GM23338 (cell line): Measurements from ENCODE around the gene ADAMTS20. TPM values are rescaled to one million over a fixed set of nuclear protein-coding genes. Genes with fewer than 3 reads are reported as not detected.

Experiments
- ATAC-seq: fragments of 200-7000 bp; cut with Tn5 transposase; 3 replicates; pipeline ENCODE4 v1.9.1; 2020
- DNase-seq: peaks from one replicate; pipeline ENCODE4 v3.0.0-alpha.2; 2015; ENCODE audit warnings: low spot score
- H2AFZ ChIP-seq: fragments of 200-600 bp; sonication (generic); 2 replicates; pipeline ENCODE4 v1.8.0; 2016; ENCODE audit warnings: antibody characterized with exemption, mild to moderate bottlenecking, moderate library complexity
- H3F3A ChIP-seq: fragments of 200-600 bp; sonication (generic); replicated peaks from 2 replicates; pipeline ENCODE4 v1.8.0; 2017; ENCODE audit warnings: antibody characterized with exemption, mixed run types, low read depth
- H3K27ac ChIP-seq: fragments of 200-600 bp; sonication (generic); 2 replicates; pipeline ENCODE4 v1.6.1; 2016; ENCODE audit warnings: low read depth
- H3K27me3 ChIP-seq: fragments of 200-600 bp; sonication (generic); 2 replicates; pipeline ENCODE4 v1.8.0; 2016; ENCODE audit warnings: mild to moderate bottlenecking, mixed run types, moderate library complexity; ENCODE audit not compliant: insufficient read depth
- H3K36me3 ChIP-seq: fragments of 200-600 bp; sonication (generic); 2 replicates; pipeline ENCODE4 v1.8.0; 2016; ENCODE audit warnings: mild to moderate bottlenecking; ENCODE audit not compliant: insufficient read depth
- H3K4me1 ChIP-seq: fragments of 200-600 bp; sonication (generic); 2 replicates; pipeline ENCODE4 v1.8.0; 2016; ENCODE audit warnings: mild to moderate bottlenecking, moderate library complexity; ENCODE audit not compliant: insufficient read depth
- H3K4me2 ChIP-seq: fragments of 200-600 bp; sonication (generic); 2 replicates; pipeline ENCODE4 v1.7.1; 2017; ENCODE audit warnings: mixed run types
- H3K4me3 ChIP-seq: fragments of 200-600 bp; sonication (generic); 2 replicates; pipeline ENCODE4 v1.6.1; 2016; ENCODE audit warnings: mixed run types
- H3K79me2 ChIP-seq: fragments of 200-600 bp; sonication (generic); replicated peaks from 2 replicates; pipeline ENCODE4 v1.8.0; 2017; ENCODE audit warnings: mild to moderate bottlenecking; ENCODE audit not compliant: insufficient read depth
- H3K9me2 ChIP-seq: fragments of 200-600 bp; sonication (generic); 2 replicates; pipeline ENCODE4 v1.8.0; 2017; ENCODE audit not compliant: insufficient read depth
- H4K20me1 ChIP-seq: fragments of 200-600 bp; sonication (generic); replicated peaks from 2 replicates; pipeline ENCODE4 v1.8.0; 2017; ENCODE audit warnings: mild to moderate bottlenecking; ENCODE audit not compliant: insufficient read depth
- H3K27ac Mint-ChIP-seq: 2 replicates; pipeline ENCODE4 v1.8.0; 2020; ENCODE audit warnings: inconsistent platforms, mild to moderate bottlenecking, moderate library complexity, mixed read lengths
- H3K27me3 Mint-ChIP-seq: 3 replicates; pipeline ENCODE4 v1.8.0; 2022; ENCODE audit warnings: low read depth, mild to moderate bottlenecking, moderate library complexity, mixed read lengths, inconsistent platforms; ENCODE audit not compliant: insufficient read depth, poor library complexity
- H3K36me3 Mint-ChIP-seq: 3 replicates; pipeline ENCODE4 v1.8.0; 2021; ENCODE audit warnings: low read depth, mild to moderate bottlenecking, inconsistent platforms, moderate library complexity, mixed read lengths
- H3K4me1 Mint-ChIP-seq: 3 replicates; pipeline ENCODE4 v1.8.0; 2020; ENCODE audit warnings: mild to moderate bottlenecking, inconsistent platforms, mixed read lengths
- H3K4me3 Mint-ChIP-seq: 3 replicates; pipeline ENCODE4 v1.8.0; 2021; ENCODE audit warnings: moderate library complexity, mild to moderate bottlenecking, inconsistent platforms, mixed read lengths
- H3K9me3 Mint-ChIP-seq: 3 replicates; pipeline ENCODE4 v1.8.0; 2020; ENCODE audit warnings: moderate library complexity, mild to moderate bottlenecking, inconsistent platforms, mixed read lengths
- EZH2 ChIP-seq: fragments of 200-600 bp; sonication (generic); IDR thresholded peaks from one replicate; pipeline ENCODE4 v1.8.0; 2017; ENCODE audit warnings: antibody characterized with exemption, mild to moderate bottlenecking, low read depth; ENCODE audit not compliant: unreplicated experiment
- EZH2phosphoT487 ChIP-seq: fragments of 200-600 bp; sonication (generic); IDR thresholded peaks from one replicate; pipeline ENCODE4 v1.8.1; 2018; ENCODE audit warnings: antibody characterized with exemption; ENCODE audit not compliant: unreplicated experiment
- JUNB ChIP-seq: IDR thresholded peaks from one replicate; pipeline ENCODE4 v1.6.1; 2016; ENCODE audit warnings: antibody characterized with exemption; ENCODE audit not compliant: unreplicated experiment
- NANOG ChIP-seq: IDR thresholded peaks from 2 replicates; pipeline ENCODE4 v1.6.1; 2016; ENCODE audit warnings: antibody characterized with exemption, borderline replicate concordance
- ZNF331 ChIP-seq: fragments of 250-450 bp; sonication (Bioruptor Pico); IDR thresholded peaks from 2 replicates; pipeline ENCODE4 v1.5.0; 2020; ENCODE audit warnings: low read depth, mild to moderate bottlenecking, moderate library complexity
- polyA plus RNA-seq: library from polyadenylated mRNA; unstranded; fragments of >200 nt; fragmentation: Nextera tagmentation; extraction: Ambion mirVana; gene quantifications from 2 replicates; pipeline ENCODE4 v1.2.1, GENCODE V29; 2016
- total RNA-seq: library from RNA; depleted of rRNA; stranded (reverse); fragments of >200 nt; shearing (Covaris generic); gene quantifications from 2 replicates; pipeline ENCODE4 v1.2.3, GENCODE V29; 2014
- TF ChIP-seq, protein P1 (sequence below): IDR thresholded peaks from one replicate; pipeline ENCODE4 v1.6.1; 2018; ENCODE audit warnings: antibody characterized with exemption; ENCODE audit not compliant: unreplicated experiment
- TF ChIP-seq, protein P2 (sequence below): IDR thresholded peaks from 2 replicates; pipeline ENCODE4 v1.6.1; 2016; ENCODE audit warnings: antibody characterized with exemption
- TF ChIP-seq, protein P3 (sequence below), 2 experiments: fragments of 200-600 bp in 1 of 2; sonication (generic) in 1 of 2; conservative IDR thresholded peaks; 2 replicates each; pipeline versions ENCODE4 v1.5.1 to v1.6.1; 2016 to 2017; ENCODE audit warnings: antibody characterized with exemption in 2 of 2, low read depth in 2 of 2, mild to moderate bottlenecking in 2 of 2, moderate library complexity in 1 of 2

ADAMTS20 gene
- total and polyA plus RNA-seq, 2 experiments from 2014 or later = 2.0 to 9.3 TPM

DNA sequence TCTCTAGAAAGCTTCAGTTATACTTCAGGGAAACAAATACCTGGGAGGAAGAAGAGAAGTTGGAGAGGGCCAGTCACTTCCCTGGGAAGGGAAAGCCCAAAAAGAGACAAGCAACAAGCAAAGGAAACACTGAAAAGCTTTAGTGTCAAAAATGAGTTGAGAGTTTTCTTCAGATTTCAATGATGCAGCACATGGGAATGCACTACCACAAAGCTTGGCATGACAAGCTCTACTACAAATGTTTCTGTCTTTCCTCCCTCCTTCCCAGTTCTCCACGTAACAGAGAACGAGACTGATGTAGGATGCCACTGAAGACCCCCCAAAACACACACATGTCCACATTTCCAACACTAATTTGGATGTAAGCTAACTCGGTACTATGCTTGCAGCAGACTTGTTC, 26.8 kb upstream of the ADAMTS20 start:
- H3K4me3 Mint-ChIP-seq = no peak overlapping the region
- Histone ChIP-seq H3K4me1 (no peaks in the 10 kb centered on the region), H4K20me1 (no peaks in the 10 kb centered on the region), H3K9me2 (peaks cover 6% of the 10 kb centered on the region; the same call in 1 of the 2 replicates), H3K27ac (no peak overlapping the region), H3F3A (no peaks in the 10 kb centered on the region), H3K4me3 (no peak overlapping the region), H3K4me2 (no peak overlapping the region), H3K27me3 (no peaks in the 10 kb centered on the region), H3K36me3 (no peaks in the 10 kb centered on the region), H2AFZ (peak overlapping the region; percentile 64; the same call in 1 of the 2 replicates), H3K79me2 (no peaks in the 10 kb centered on the region)
- H3K4me1 Mint-ChIP-seq = peaks cover 6% of the 10 kb centered on the region; the same call in 2 of the 3 replicates
- ATAC-seq (no peak), DNase-seq (no peak)
- peaks cover 1% of the 10 kb centered on the region for H3K27me3 Mint-ChIP-seq
- TF ChIP-seq EZH2 (no peak), NANOG (no peak), JUNB (no peak), ZNF331 (CRISPR knock-in tag) (no peak), EZH2phosphoT487 (no peak)
- TF ChIP-seq, protein P1, sequence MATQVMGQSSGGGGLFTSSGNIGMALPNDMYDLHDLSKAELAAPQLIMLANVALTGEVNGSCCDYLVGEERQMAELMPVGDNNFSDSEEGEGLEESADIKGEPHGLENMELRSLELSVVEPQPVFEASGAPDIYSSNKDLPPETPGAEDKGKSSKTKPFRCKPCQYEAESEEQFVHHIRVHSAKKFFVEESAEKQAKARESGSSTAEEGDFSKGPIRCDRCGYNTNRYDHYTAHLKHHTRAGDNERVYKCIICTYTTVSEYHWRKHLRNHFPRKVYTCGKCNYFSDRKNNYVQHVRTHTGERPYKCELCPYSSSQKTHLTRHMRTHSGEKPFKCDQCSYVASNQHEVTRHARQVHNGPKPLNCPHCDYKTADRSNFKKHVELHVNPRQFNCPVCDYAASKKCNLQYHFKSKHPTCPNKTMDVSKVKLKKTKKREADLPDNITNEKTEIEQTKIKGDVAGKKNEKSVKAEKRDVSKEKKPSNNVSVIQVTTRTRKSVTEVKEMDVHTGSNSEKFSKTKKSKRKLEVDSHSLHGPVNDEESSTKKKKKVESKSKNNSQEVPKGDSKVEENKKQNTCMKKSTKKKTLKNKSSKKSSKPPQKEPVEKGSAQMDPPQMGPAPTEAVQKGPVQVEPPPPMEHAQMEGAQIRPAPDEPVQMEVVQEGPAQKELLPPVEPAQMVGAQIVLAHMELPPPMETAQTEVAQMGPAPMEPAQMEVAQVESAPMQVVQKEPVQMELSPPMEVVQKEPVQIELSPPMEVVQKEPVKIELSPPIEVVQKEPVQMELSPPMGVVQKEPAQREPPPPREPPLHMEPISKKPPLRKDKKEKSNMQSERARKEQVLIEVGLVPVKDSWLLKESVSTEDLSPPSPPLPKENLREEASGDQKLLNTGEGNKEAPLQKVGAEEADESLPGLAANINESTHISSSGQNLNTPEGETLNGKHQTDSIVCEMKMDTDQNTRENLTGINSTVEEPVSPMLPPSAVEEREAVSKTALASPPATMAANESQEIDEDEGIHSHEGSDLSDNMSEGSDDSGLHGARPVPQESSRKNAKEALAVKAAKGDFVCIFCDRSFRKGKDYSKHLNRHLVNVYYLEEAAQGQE = no peak
- TF ChIP-seq, protein P2, sequence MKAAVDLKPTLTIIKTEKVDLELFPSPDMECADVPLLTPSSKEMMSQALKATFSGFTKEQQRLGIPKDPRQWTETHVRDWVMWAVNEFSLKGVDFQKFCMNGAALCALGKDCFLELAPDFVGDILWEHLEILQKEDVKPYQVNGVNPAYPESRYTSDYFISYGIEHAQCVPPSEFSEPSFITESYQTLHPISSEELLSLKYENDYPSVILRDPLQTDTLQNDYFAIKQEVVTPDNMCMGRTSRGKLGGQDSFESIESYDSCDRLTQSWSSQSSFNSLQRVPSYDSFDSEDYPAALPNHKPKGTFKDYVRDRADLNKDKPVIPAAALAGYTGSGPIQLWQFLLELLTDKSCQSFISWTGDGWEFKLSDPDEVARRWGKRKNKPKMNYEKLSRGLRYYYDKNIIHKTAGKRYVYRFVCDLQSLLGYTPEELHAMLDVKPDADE = no peak
- TF ChIP-seq, protein P3, sequence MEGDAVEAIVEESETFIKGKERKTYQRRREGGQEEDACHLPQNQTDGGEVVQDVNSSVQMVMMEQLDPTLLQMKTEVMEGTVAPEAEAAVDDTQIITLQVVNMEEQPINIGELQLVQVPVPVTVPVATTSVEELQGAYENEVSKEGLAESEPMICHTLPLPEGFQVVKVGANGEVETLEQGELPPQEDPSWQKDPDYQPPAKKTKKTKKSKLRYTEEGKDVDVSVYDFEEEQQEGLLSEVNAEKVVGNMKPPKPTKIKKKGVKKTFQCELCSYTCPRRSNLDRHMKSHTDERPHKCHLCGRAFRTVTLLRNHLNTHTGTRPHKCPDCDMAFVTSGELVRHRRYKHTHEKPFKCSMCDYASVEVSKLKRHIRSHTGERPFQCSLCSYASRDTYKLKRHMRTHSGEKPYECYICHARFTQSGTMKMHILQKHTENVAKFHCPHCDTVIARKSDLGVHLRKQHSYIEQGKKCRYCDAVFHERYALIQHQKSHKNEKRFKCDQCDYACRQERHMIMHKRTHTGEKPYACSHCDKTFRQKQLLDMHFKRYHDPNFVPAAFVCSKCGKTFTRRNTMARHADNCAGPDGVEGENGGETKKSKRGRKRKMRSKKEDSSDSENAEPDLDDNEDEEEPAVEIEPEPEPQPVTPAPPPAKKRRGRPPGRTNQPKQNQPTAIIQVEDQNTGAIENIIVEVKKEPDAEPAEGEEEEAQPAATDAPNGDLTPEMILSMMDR (conservative IDR thresholded peaks at IDR 0.05; ENCODE audit: low read depth in 2 of 2) = no peak
- H3K36me3 Mint-ChIP-seq = no peaks in the 10 kb centered on the region
- peak overlapping the region; percentile 63; the same call in 1 of the 2 replicates for H3K27ac Mint-ChIP-seq
- H3K9me3 Mint-ChIP-seq = no peaks in the 10 kb centered on the region

DNA sequence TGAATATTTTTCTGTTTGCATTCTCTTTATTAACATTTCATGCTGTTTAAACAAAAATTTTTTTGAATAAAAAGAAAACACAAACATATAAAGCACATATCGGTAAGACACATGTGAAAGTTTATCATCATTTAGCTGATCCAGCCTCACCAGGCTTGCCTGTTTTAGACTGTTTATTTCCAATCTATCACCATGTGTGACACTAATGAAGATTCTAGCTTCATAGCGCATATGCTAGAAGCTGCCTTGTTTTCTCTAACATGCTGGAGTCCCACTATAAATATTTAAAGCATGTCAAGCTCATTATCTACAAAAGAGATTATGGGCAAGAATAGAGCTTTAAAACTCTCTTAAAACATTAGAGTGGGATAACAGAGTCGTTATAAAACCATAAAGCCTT, 25.4 kb upstream of the ADAMTS20 start:
- no peaks in the 10 kb centered on the region for H3K27me3 ChIP-seq
- H3K4me1 Mint-ChIP-seq = peaks cover 6% of the 10 kb centered on the region; the same call in 2 of the 3 replicates
- no peak overlapping the region for H3K4me3 ChIP-seq
- no peaks in the 10 kb centered on the region for H3K79me2 ChIP-seq
- no peak overlapping the region for H2AFZ ChIP-seq
- no peak overlapping the region for H3K27ac ChIP-seq
- DNase-seq (no peak), ATAC-seq (no peak)
- no peaks in the 10 kb centered on the region for H3K36me3 ChIP-seq
- H4K20me1 ChIP-seq = no peaks in the 10 kb centered on the region
- H3F3A ChIP-seq = no peaks in the 10 kb centered on the region
- no peaks in the 10 kb centered on the region for H3K4me1 ChIP-seq
- peaks cover 2% of the 10 kb centered on the region; the same call in 1 of the 2 replicates for H3K9me2 ChIP-seq
- peaks cover 1% of the 10 kb centered on the region for H3K27me3 Mint-ChIP-seq
- H3K4me3 Mint-ChIP-seq = no peak overlapping the region
- no peaks in the 10 kb centered on the region for H3K36me3 Mint-ChIP-seq
- no peak overlapping the region for H3K4me2 ChIP-seq
- 0 out of 3 replicates have a peak, but pooled peaks cover 2% of the 10 kb centered on the region for H3K9me3 Mint-ChIP-seq
- H3K27ac Mint-ChIP-seq = no peak overlapping the region
- TF ChIP-seq EZH2phosphoT487 (no peak), EZH2 (no peak), JUNB (no peak)
- TF ChIP-seq, protein P3 (conservative IDR thresholded peaks at IDR 0.05; ENCODE audit: low read depth in 2 of 2) = no peak
